Measurements from ENCODE around the gene PRDM16. TPM values are rescaled to one million over a fixed set of nuclear protein-coding genes. Genes with fewer than 3 reads are reported as not detected.

The PRDM16 gene
- total and polyA plus RNA-seq, 2 of the 13 experiments (the other 11 are each of a cell fraction or from before 2014, with no cell fraction given) = 0.15 to 0.81 TPM

- H3K4me2 ChIP-seq (ENCODE audit: low read depth, low read length) = no peak overlapping the region
- ATAC-seq (no peak), DNase-seq (ENCODE audit: low spot score) (no peak), FAIRE-seq (no peak)
- H3K9ac ChIP-seq (ENCODE audit: insufficient read depth, low read depth, low read length) = no peak overlapping the region
- CTCF ChIA-PET (ENCODE audit: low intra/inter-chr PET ratio, low total read pairs) = no interaction called here
- 52% methylated on average over 12 of the region's 14 CpGs for WGBS (ENCODE audit: low lambda C conversion rate)
- H3K79me2 ChIP-seq (ENCODE audit: insufficient read depth, low read length) = no peaks in the 10 kb centered on the region
- H3K27me3 ChIP-seq (ENCODE audit: control insufficient read depth in 1 of 2, insufficient read depth in 2 of 2, low read length in 2 of 2) = peaks cover 9 to 50% of the 10 kb centered on the region in 2 experiments
- H3K9me3 ChIP-seq (ENCODE audit: low read length) = no peaks in the 10 kb centered on the region
- intact Hi-C loops (cut with micrococcal nuclease; ENCODE audit: unreplicated experiment) (no loop called here), in situ Hi-C loops (cut with HindIII; ENCODE audit: extremely low pct_ligation_motif_present, low pct_unique_long_range_greater_than_20kb) (no loop called here)
- H3K4me3 ChIP-seq (replicated peaks in 1 of 3; ENCODE audit: insufficient read depth in 1 of 3, low read depth in 2 of 3, low read length in 3 of 3) = no peak overlapping the region
- H4K20me1 ChIP-seq (ENCODE audit: insufficient read depth, low read length) = no peaks in the 10 kb centered on the region
- no peaks in the 10 kb centered on the region for H3K4me1 ChIP-seq (ENCODE audit: insufficient read depth, low read length)
- no peak overlapping the region for H2AFZ ChIP-seq (ENCODE audit: low read length)
- TF ChIP-seq ZNF574 (CRISPR knock-in tag; IDR thresholded peaks at IDR 0.05) = no peak
- TF ChIP-seq PBX2 (CRISPR knock-in tag; IDR thresholded peaks at IDR 0.05) = no peak
- no peak for TF ChIP-seq GATAD2A (CRISPR knock-in tag; IDR thresholded peaks at IDR 0.05)
- TF ChIP-seq ZBTB37 (CRISPR knock-in tag; IDR thresholded peaks at IDR 0.05) = no peak
- no peak for TF ChIP-seq ZFP1 (CRISPR knock-in tag; IDR thresholded peaks at IDR 0.05)
- no peaks in the 10 kb centered on the region for H3K36me3 ChIP-seq (replicated peaks in 1 of 2; ENCODE audit: control insufficient read depth in 1 of 2, insufficient read depth in 2 of 2, low read length in 2 of 2)
- no peak overlapping the region for H3K27ac ChIP-seq (ENCODE audit: extremely low read length, insufficient read depth, low read length)
- POLR2A ChIA-PET = no interaction called here
- no TSS peak for BruUV-seq (replicated peaks)
Measured at GRCh38 chr1:3022976-3023375, 46.0 kb upstream of the PRDM16 start.
